ENCODE data around the gene RNF6.

Gene RNF6

GRCh38 chr13:26225896-26226617 is 3.9 kb upstream of the RNF6 start:
- DNase-seq = no peak

GRCh38 chr13:26222520-26223046 is 469 bp upstream of the RNF6 start:
- DNase-seq = no peak

GRCh38 chr13:26221399-26221720 is 754 bp downstream of the RNF6 start:
- DNase-seq = no peak

GRCh38 chr13:26220575-26220974 is 1.5 kb downstream of the RNF6 start:
- no peak for DNase-seq

- no peak for DNase-seq
Observed at GRCh38 chr13:26219726-26220125, 2.4 kb downstream of the RNF6 start.

- DNase-seq = no peak
Observed at GRCh38 chr13:26216042-26216441, 6.1 kb downstream of the RNF6 start.

- no peak for DNase-seq
Observed at GRCh38 chr13:26213982-26214381, 8.1 kb downstream of the RNF6 start.

GRCh38 chr13:26213345-26213744 is 8.8 kb downstream of the RNF6 start:
- DNase-seq = no peak

GRCh38 chr13:26208287-26208686 is 13.8 kb downstream of the RNF6 start:
- no peak for DNase-seq

- no peak for DNase-seq
Observed at GRCh38 chr13:26202365-26202972, 19.6 kb downstream of the RNF6 start.

GRCh38 chr13:26200811-26201210 is 21.3 kb downstream of the RNF6 start:
- DNase-seq = no peak

- no peak for DNase-seq
Observed at GRCh38 chr13:26198116-26198515, 24.0 kb downstream of the RNF6 start.

GRCh38 chr13:26197298-26197697 is 24.8 kb downstream of the RNF6 start:
- DNase-seq = no peak

- peak; percentile 8 to 25 for DNase-seq
Observed at GRCh38 chr13:26186995-26187394, 35.1 kb downstream of the RNF6 start.

GRCh38 chr13:26186118-26186870 is 35.8 kb downstream of the RNF6 start:
- DNase-seq = peak; percentile 87 to 90

- DNase-seq = no peak
Observed at GRCh38 chr13:26185720-26186117, 36.4 kb downstream of the RNF6 start.

- DNase-seq = peak; percentile 60 to 71
Observed at GRCh38 chr13:26184791-26185250, 37.3 kb downstream of the RNF6 start.

GRCh38 chr13:26183416-26183815 is 38.7 kb downstream of the RNF6 start:
- no peak for DNase-seq

- no peak for DNase-seq
Observed at GRCh38 chr13:26179344-26179743, 42.8 kb downstream of the RNF6 start.

GRCh38 chr13:26168835-26169234 is 53.3 kb downstream of the RNF6 start:
- no peak for DNase-seq

GRCh38 chr13:26168237-26168814 is 53.8 kb downstream of the RNF6 start:
- DNase-seq = no peak

GRCh38 chr13:26163812-26164211 is 58.3 kb downstream of the RNF6 start:
- no peak for DNase-seq

All from activated CD4-positive, alpha-beta T cell treated with anti-CD3 and anti-CD28 coated beads, Interleukin-2, amount 50 U/mL, for 48 hours (primary cell).